ENCODE results near the gene AOPEP.

Gene AOPEP

DNA sequence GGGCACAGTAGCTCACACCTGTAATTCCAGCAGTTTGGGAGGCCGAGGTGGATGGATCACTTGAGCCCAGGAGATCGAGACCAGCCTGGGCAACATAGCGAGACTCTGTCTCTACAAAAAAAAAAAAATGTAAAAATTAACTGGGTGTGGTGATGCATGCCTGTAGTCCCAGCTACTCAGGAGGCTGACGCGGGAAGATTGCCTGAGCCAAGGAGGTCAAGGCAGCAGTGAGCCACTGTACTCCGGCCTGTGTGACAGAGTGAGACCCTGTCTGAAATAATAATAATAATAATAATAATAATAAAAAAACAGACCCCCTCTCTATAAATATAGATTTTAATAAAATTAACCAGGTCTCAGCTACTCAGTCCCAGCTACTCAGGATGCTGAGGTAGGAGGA lies 179.7 kb downstream of the AOPEP start:
- no peak overlapping the region for H3K4me3 ChIP-seq (replicated peaks; ENCODE audit: low read depth, low read length)
- TF ChIP-seq, protein P1, sequence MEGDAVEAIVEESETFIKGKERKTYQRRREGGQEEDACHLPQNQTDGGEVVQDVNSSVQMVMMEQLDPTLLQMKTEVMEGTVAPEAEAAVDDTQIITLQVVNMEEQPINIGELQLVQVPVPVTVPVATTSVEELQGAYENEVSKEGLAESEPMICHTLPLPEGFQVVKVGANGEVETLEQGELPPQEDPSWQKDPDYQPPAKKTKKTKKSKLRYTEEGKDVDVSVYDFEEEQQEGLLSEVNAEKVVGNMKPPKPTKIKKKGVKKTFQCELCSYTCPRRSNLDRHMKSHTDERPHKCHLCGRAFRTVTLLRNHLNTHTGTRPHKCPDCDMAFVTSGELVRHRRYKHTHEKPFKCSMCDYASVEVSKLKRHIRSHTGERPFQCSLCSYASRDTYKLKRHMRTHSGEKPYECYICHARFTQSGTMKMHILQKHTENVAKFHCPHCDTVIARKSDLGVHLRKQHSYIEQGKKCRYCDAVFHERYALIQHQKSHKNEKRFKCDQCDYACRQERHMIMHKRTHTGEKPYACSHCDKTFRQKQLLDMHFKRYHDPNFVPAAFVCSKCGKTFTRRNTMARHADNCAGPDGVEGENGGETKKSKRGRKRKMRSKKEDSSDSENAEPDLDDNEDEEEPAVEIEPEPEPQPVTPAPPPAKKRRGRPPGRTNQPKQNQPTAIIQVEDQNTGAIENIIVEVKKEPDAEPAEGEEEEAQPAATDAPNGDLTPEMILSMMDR (IDR thresholded peaks at IDR 0.05; ENCODE audit: low read depth, low read length, missing control alignments), result no peak
- DNase-seq (ENCODE audit: extremely low read depth, low read depth), result no peak

DNA sequence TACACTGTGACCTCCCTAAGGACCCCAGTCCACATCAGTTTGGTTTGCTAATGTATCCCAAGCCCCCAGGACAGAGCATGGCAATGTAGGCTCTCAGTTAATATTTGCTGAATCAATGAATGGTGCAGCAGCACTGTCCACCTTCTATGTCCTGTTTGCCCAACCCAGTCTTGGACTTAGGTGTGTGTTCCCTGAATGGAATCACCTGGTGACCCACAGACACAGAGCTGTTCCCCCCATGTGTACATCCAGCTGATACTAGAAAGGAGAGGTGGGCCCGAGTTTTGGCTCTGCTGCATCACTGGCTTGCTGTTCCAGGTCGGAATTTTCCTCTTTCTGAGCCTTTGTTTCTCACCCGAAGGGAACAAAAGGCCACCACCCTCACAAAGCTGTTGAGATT lies 180.2 kb downstream of the AOPEP start:
- TF ChIP-seq, protein P1 (IDR thresholded peaks at IDR 0.05; ENCODE audit: low read depth, low read length, missing control alignments), result no peak
- no peak overlapping the region for H3K4me3 ChIP-seq (replicated peaks; ENCODE audit: low read depth, low read length)
- no peak for DNase-seq (ENCODE audit: extremely low read depth, low read depth)

DNA sequence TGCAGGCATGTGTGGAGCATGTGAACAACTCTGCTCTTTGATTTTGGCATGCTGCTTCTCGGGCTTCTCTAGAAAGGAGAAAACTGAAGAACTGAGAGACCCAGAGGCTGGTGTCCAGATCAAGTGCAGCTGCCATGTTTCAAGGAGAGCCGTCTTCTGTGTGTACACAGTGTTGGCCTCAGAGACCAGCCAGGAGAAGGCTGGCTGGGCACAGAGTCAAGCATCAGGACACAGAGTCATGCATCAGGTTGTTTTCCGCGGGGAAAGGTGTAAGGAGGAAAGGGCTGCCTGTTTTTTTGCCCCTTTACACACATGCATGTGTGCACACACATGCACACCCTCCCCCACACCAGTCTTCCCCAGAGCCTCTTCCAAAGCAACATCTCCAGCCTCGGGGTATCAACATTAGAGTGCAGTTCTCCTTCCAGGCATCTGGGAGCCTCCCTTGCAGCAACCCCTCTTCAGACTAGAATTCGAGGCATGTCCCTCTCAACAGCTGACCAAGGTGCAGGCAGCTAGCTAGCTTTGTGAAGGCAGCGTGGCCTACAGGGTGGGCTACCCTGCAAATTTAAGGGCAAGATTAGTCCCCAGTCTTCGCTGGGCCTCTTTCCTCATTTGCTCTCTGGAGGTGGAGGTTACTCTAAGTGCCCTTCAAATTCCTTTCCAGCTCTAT lies 180.9 kb downstream of the AOPEP start:
- H3K4me3 ChIP-seq (replicated peaks; ENCODE audit: low read depth, low read length), result no peak overlapping the region
- no peak for DNase-seq (ENCODE audit: extremely low read depth, low read depth)
- TF ChIP-seq, protein P1 (IDR thresholded peaks at IDR 0.05; ENCODE audit: low read depth, low read length, missing control alignments), result no peak

DNA sequence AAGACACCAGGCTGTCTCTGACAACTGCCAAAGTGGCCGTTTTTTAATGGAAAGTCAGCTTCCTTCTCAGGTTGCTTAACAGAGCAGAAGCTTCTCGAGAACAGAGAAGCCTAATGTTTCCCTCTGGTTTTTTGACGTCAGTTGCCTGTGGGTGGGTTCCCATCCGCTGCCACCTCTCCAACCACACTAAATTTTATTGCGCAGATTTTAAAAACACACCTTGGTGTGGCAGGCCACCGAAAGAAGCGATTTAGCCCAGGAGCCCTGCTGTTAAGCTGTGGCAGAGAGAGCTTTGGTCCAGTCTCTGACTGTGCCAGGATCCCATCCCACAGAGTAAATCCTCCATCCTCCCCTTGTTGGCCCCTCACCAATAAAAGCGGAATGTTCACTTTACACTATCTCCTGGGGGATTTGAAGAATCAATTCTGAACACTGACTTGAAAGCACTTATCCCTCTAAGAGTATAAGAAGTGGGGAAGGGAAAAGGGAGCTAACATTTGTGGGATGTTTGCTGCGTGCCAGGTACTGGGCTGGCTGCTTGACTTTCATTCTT lies 181.6 kb downstream of the AOPEP start:
- no peak for DNase-seq (ENCODE audit: extremely low read depth, low read depth)
- H3K4me3 ChIP-seq (replicated peaks; ENCODE audit: low read depth, low read length), result no peak overlapping the region
- TF ChIP-seq, protein P1 (IDR thresholded peaks at IDR 0.05; ENCODE audit: low read depth, low read length, missing control alignments), result no peak

DNA sequence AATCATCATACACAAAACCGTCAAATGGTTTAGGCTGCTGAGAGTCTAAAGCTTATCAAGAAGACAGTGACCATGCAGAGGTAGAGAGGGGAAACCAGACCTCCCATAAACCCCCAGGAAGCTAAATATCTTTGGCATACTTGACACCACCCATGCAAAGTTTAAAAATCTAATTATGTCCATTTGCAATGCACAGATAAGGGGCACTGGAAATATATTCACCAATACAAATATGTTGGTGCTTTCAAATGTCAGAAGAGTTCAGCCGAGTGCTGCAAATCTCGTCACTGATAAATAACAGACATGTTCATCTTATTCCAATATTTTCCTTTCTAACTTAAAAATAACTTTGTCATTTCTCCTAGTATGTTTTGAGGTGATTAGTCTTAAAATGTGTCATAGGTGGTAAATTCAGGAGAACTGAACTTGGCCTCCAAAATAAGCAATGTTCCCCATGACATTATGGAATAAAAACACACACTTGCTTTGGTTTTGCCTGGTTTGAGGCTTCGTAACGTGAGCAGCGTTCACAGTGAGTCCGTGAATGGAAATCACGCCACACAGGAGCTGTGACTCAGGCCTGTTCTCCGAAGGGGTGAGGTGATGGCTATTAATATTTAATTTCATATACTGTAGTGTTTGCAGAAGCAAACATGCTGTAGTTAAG lies 182.2 kb downstream of the AOPEP start:
- TF ChIP-seq, protein P1 (IDR thresholded peaks at IDR 0.05; ENCODE audit: low read depth, low read length, missing control alignments), result no peak
- DNase-seq (ENCODE audit: extremely low read depth, low read depth), result no peak
- no peak overlapping the region for H3K4me3 ChIP-seq (replicated peaks; ENCODE audit: low read depth, low read length)

DNA sequence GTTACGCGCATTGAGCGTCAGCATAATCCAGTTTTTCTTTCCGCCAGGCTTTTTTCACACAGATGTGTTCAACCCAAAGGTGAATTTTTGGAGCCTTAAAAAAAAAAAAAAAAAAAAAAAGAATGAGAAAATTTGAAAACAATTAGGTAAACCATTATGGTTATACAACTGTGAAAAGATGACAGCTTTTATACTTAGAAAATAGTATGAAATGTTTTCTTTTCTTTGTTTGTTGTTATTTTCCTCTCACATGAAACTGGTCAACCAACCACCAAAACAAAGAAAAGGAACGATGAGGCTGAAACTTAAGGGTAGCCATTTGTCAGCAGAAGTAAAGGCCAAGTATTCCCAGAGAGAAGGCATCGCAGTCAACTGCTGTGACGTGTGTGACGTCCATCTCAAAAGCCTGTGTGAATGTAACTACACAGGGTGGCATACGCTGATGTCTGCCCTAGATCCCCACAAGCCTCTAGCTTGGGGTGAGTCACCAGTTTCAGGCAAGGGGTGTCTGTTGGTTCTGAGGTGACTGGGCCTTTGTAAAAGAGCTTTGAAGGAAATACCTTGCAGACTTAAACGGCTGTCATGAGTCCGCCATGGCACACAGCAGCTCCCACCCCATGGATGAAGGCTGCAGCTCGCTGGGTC lies 182.9 kb downstream of the AOPEP start:
- TF ChIP-seq, protein P1 (IDR thresholded peaks at IDR 0.05; ENCODE audit: low read depth, low read length, missing control alignments), result no peak
- DNase-seq (ENCODE audit: extremely low read depth, low read depth), result no peak
- no peak overlapping the region for H3K4me3 ChIP-seq (replicated peaks; ENCODE audit: low read depth, low read length)

All from HFF-Myc (cell line).